Endothelial cell of umbilical vein (primary cell): ENCODE data around the gene CDK11B.

Experiments used
- POLR2A ChIP-seq: IDR thresholded peaks from 2 replicates; pipeline ENCODE4 v1.6.1; 2012; ENCODE audit warnings: low read depth, mild to moderate bottlenecking, control low read depth, low read length
- TF ChIP-seq, protein P1 (sequence below), 2 donors: IDR thresholded peaks; 1 replicate in 1 of 2; 2 replicates in 1 of 2; pipeline ENCODE4 v1.5.1; 2011; ENCODE audit warnings: low read length in 2 of 2, mild to moderate bottlenecking in 2 of 2, moderate library complexity in 2 of 2, control low read depth in 1 of 2, inconsistent platforms in 1 of 2, low read depth in 1 of 2; ENCODE audit not compliant: insufficient read depth in 1 of 2; ENCODE audit errors: extremely low read depth in 1 of 2

GRCh38 chr1:1623181-1623630 is 35.6 kb downstream of the CDK11B start:
- no peak for TF ChIP-seq POLR2A
- TF ChIP-seq, protein P1, sequence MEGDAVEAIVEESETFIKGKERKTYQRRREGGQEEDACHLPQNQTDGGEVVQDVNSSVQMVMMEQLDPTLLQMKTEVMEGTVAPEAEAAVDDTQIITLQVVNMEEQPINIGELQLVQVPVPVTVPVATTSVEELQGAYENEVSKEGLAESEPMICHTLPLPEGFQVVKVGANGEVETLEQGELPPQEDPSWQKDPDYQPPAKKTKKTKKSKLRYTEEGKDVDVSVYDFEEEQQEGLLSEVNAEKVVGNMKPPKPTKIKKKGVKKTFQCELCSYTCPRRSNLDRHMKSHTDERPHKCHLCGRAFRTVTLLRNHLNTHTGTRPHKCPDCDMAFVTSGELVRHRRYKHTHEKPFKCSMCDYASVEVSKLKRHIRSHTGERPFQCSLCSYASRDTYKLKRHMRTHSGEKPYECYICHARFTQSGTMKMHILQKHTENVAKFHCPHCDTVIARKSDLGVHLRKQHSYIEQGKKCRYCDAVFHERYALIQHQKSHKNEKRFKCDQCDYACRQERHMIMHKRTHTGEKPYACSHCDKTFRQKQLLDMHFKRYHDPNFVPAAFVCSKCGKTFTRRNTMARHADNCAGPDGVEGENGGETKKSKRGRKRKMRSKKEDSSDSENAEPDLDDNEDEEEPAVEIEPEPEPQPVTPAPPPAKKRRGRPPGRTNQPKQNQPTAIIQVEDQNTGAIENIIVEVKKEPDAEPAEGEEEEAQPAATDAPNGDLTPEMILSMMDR (IDR thresholded peaks at IDR 0.05; ENCODE audit: extremely low read depth in 1 of 2, insufficient read depth in 1 of 2, low read depth in 1 of 2, low read length in 2 of 2): no peak
